HG02588 (cell line): ENCODE data around the gene TBX15.
"Not testable (repeated sequence)": the region's sequence is repeated elsewhere in the genome, so short reads cannot be mapped to it uniquely, and the experiment has no call there.

Experiments used
- ATAC-seq: cut with Tn5 transposase; IDR thresholded peaks from one replicate; pipeline ENCODE4 v1.9.1; 2021; ENCODE audit warnings: mild to moderate bottlenecking, moderate library complexity; ENCODE audit not compliant: unreplicated experiment

The TBX15 gene

DNA sequence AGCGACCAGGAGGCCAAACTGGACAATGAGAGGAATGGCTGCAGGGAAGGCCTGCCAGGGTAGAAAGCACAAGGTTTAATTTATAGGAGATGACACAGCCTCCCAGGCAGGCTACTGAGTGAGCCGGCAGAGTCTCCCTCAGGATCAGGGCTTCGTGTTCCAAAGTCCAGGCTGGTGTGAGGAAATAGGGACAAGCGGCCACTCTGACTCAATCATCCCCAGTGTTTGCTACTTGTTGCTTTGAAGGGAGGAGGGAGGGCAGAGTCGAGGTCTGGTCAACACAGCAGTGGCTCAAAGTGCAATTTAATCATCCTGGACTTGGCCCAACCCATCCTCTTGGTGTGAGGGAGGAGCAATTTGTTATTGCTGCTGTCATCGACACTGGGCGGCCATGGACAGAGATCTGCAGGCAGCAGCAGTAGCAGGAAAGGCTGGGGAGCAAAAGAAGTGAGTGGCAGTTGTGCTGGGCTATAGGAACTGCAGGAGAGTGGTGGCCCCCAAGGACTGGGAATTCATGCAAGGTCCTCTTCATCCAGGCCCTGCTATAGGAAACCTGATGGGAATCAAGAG is 27.5 kb downstream of the TBX15 start:
- ATAC-seq: no peak

DNA sequence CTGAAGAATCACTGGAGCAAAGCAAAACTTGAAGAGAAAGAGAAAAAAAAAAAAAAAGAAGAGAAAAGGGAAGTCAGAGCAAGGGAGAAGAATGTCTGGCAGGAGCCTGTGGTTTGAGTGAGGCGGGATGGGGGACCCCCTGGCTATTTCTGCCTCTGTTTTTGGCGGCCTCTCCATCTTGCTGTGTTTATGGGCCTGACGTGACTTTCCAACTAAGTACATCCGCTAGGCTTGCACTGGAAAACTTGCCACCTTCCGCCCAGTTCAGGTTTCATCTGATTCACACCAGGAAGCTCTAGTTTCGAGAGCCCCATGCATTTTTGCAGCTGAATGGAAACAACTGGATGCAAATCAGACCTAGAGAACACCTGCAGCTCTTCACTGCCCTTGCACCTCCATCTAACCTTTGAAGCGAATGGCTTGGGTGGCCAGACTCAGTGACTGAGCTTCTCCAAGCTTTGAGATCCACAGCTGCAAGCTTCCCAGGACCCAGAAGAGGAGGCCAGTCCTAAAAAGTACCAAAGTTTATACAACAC is 28.0 kb downstream of the TBX15 start:
- ATAC-seq: peak; percentile 90

DNA sequence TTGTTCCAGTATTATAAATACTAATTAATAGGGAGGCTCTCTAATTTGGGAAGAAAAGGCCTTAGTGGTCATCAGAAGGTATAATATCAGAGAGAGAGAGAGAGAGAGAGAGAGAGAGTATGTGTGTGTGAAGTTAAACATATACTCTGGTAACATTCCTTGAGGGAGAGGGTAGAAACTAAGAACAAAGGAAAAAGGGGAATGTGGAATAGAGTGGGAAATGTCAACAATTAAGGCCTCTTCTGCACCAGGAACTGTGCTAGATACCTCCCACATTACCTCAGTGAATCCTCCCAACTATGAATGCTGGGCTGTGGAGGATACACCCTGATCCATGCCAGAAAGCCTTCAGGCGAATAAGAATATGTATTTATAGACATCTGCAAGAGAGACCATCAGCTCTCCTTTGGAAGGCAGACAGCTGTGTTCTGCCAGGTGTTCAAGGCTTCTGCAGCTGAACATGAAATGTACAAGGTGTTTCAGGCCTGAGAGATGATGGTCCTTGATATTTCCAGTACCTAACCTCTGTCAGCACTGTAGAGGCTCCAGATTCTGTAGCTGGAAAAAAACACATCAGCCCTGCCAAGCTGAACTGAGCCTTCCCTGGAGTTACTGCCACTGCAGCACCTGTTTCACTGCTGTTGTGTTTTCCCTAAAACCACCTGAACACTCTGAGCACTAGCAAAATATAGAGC is 29.1 kb downstream of the TBX15 start:
- no peak for ATAC-seq

DNA sequence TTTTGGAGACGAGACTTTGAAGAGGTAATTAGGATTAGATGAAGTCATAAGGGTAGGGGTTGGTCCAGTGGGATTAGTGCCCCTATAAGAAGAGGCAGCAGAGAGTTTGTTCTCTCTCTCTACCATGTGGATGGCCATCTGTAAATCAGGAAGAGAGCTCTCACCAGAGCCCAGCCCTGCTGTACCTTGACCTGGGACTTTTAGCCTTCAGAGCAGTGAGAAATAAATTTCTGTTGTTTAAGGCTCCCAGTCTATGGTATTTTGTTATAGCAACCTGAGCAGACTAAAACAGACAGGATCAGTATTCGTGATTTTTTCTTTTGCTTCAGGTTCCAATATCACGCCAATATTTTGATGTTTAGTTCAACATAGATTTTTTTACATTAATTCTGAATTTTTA is 30.0 kb downstream of the TBX15 start:
- ATAC-seq: no peak

DNA sequence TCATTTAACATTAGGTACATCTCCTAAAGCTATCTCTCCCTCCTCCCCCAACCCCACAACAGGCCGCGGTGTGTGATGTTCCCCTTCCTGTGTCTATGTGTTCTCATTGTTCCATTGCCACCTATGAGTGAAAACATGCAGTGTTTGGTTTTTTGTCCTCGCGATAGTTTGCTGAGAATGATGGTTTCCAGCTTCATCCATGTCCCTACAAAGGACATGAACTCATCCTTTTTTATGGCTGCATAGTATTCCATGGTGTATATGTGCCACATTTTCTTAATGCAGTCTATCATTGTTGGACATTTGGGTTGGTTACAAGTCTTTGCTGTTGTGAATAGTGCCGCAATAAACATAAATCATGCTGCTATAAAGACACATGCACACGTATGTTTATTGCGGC is 30.6 kb downstream of the TBX15 start:
- ATAC-seq: not testable (repeated sequence)

DNA sequence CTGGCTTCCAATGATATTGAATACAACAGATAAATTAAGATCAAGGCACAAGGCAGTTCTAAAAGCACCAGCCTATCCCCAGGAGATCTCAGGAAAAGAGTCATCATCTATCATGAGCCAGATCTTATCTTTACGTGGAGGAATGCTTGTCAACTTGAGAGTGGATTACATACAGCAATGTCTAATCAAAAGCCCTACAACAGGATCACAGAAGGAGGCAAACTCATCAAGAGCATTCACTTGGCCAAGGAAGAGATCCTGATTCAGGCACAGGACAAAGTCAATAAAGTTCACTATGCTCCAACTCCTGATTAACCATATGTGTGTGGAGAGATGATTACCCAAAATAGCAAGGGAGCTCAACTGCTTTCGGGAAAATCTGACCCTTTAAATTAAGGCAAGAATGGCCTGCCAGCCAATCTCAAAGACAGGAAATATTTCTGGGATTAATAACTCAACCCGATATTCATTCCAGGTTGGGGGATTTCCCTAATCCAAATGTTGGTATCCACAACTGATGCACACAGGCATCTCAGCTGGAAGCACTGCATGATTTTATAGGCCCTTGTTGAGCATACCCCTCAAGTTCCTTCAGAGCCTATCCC is 33.7 kb downstream of the TBX15 start:
- ATAC-seq: no peak

DNA sequence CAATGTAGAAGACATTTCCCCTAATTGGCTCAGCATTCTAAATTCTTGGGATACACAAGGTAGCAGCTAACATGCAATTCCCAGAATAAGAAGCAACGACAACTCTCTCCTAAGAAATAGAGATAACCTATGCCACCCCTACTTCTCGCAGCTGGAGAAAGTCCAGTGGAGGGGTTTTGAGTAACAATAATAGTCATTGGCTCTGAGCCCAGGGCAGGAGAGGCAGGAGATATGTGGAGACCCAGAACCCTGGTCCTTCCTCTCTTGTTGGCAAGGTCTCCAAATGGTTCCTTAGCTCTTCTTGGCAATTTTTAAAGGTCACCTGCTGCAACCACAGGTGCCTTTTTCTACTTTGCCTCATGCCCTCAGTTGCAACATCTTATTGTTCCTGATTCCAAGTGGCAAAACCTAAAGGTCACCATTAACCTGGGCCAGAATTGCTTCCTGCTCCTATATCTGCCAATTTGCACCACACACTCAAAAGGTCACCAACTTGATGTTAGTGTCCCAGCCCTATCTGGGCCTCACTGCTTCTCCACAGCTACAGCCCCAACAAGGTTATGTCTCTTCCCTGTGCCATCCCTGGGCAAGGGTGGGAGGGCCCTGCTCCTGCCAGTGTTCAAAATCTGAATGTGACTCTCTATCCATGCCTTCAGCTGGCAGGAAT is 36.7 kb downstream of the TBX15 start:
- ATAC-seq: no peak

DNA sequence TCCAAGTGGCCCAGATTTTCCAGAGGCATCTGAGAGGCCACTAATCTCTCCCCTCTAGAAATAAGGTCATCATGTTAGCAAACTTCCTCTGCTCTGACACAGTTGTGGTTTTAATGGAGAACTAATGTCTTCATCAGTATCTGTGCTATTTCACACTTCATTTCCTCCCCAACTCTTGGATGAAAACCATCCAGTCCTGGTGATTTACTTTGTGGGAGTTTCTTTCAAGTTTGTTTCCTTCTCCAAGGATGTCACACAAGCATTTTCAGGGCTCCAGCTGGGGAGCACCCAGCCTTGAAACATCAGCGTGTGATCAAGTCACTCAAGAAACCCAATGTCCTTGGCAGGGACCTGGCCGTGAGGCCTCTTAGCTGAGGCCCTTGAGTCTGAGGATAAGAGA is 38.8 kb downstream of the TBX15 start:
- no peak for ATAC-seq

DNA sequence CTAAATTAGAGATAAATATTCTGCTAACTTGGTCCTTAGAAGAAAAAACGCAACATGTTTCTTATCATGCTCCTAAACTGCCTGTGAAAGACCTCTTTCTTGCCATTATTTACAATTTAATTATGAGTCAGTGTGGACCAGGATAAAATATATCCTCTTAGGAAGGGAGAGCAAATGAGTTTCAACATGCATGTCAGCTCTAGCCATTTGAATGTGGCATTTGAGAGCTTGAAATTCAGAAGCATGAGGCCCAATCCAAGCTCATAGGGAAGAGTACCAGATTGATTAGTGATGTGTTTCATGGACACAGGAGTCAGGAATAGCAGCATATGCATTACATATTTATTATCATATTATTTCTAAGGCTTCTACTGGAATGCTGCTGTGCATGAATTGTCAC is 39.3 kb downstream of the TBX15 start:
- ATAC-seq: no peak

DNA sequence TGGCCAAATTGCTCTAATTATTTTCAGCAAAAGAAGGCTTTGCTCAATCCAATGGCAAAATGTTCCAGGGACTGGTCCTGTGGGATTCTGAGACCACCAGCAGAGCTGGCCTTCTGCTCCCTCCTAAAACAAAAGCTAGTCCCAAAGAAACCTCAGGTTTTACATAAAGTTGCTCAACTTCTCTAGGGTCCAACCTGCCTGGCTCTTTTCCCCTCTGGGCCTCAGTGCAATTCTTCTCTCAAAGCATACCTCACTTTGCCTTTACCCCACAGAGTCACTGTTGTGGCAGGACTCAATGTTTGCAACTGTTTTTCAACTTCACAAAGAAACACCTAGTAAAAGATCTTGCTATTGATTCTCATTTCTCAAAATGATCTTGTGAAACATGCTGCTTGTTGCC is 39.8 kb downstream of the TBX15 start:
- ATAC-seq: no peak

DNA sequence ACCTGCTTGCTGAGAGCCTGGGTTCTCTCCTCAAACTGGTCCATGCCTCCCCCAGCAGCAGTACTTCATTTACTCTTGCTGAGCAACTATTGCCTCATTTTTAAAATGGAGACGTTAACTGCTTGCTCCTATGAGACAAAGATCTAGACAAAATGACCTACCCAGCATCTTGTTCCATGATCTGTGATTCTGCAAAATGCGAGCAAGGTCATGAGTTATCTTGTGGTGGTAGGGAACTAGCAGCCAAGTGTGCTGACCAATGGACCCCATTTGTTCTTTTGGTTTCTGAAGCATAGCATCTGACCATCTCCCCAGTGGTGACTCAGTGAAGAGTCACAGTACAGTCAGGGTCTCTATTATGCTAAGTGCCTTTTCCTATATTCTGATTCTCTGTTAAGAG is 40.4 kb downstream of the TBX15 start:
- no peak for ATAC-seq

DNA sequence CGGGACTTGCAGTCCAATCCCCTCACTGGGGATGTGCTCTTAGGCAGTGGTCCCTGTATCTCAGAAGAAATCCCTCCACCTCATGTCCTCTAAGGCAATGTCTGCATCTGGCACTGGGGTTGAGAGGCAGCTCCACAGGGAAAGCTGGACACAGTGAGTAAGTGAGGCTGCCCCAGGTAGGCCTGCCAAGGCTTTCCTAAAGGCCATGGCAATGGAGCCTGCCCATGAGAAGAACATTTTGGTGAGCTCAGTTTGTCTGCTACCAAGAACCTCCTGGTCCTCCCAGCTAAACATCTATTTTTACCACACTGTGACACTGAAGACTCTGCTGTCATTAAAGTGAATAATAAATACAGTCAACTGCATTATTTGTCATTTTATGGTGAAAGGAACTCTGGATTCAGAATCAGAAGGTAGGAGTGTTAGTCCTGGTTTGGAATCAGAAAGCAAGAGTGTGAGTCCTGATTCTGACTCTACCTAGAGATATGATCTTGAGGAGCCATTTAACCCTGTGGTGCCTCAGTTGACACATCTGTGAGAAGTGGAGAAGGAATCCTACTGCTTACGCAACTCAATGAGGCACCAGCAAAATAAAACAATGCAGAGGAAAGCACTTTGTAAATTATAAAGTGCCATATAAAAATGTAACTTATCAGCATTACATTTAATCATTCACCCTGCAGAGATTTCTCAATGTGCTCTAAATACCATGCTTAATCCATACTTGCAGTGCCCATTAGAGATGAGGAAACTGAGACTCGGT is 41.0 kb downstream of the TBX15 start:
- no peak for ATAC-seq

DNA sequence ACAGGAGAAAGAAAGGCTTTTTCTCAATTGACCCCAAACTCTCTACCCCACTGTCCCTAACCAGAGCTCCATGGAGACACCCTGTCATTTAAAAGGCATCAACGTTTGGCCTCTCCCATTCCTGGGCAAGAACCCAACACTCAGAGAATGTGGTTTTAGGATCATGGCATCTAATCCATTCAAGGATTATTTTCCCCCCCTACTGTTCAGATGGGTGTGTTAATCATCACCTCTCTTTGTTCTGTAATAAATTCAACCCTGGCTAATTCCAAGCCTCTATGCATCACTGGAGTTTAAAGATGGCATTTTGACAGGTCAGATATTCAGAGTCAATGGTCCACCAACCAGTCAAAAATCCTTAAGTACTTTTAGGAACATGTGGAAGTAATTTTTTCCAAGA is 42.7 kb downstream of the TBX15 start:
- no peak for ATAC-seq

DNA sequence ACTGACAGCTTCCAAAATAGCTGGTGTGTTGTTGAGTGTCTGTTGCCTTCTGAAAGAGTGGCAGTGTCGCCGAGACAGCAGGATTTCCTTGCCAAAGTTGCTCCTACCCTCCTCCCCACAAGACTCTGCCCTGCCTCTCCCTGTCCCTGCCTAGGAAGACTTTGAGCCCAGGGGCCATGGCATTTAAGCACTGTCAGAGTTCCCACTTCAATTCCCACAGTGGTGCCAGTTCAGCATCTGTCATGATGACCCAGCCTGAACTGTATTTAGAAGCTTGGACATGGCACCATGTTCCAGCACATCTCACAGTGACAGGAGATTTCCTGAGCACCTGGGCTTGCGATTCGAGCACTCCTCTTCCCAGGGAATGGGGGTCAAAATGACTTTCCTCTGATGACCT is 43.6 kb downstream of the TBX15 start:
- no peak for ATAC-seq

DNA sequence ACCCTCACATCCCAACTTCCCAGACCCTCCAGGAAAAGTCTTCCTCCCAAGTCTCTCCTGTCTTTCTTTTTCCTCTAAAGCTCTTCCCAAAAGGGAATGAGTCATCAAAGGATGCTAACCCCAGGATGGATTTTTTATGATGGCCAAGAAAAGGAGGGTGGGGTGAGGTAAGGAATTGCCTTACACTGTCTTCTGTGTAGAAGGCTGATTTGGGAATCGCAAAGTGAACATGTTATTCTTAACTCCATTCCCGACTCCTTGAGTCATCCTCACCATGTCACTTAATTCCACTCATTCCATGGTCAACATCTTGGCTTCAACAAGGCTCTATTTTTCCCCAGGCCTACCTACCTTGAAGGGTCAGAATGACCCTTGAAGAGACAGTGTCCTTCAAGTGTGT is 44.0 kb downstream of the TBX15 start:
- no peak for ATAC-seq

DNA sequence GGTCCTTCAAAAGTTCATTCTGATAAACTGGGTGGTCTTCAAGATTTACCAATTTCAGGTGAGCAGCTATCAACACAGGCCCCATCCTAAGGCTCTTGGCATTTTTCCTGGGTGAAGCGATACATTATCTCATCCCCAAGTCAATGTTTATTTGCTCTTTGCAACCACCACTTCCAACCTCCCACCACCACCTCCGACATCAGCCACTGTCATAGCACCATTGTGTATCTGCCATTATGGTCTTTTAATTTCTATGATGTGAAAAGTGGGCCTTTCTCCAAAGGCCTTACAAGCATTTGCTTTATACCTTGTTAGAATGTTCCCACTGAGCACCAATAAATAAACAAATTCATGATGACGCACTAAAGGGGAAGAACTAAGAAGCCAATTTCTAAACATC is 47.2 kb downstream of the TBX15 start:
- ATAC-seq: no peak

DNA sequence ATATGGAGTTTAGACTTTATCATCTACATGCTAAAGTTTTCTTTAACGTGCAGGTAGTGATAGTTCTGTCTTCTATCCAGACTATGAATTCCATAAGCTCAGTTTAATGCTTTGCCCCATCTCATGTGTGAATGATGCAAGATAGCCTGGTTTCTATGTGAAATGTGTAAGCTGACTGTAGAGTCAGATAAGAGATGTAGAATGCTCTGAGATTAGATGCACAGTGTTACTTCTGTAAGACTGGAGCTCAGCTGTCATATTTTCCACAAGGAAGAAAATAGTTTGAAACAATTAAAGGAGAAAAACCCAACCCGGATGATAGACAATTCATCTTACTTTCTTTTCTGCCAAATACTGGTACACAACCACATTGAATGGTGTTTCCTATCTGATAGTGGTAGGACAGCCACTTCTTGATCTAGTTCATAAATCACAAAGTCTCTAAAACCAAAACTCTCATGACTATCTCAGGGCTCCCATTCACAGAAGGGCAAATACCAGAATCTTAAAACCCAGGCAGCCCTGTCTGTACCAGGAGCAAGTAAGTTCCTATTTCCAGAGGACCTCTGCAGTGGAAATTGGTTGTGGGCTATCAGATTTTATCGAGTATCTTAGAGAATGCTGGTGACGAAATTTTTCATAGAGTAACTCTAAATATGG is 50.6 kb downstream of the TBX15 start:
- no peak for ATAC-seq

DNA sequence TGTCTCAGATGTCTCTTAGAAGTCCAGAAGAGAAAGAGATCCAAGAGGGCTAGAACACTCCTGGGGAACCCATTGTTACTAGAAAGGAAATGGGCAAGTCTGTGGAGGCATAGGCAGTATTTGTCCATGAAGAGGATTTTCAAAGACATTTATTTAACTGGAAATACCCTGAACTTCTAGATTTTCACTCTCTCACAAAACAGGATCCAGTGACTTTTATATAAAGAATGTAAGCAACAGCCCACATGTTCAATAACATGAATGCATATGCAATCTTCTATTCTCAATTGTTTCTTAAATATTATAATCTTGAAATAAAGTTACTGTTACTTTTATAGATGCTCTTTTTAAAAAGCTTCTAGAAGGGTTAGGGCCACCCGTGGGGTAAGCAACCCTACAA is 53.4 kb downstream of the TBX15 start:
- ATAC-seq: no peak

DNA sequence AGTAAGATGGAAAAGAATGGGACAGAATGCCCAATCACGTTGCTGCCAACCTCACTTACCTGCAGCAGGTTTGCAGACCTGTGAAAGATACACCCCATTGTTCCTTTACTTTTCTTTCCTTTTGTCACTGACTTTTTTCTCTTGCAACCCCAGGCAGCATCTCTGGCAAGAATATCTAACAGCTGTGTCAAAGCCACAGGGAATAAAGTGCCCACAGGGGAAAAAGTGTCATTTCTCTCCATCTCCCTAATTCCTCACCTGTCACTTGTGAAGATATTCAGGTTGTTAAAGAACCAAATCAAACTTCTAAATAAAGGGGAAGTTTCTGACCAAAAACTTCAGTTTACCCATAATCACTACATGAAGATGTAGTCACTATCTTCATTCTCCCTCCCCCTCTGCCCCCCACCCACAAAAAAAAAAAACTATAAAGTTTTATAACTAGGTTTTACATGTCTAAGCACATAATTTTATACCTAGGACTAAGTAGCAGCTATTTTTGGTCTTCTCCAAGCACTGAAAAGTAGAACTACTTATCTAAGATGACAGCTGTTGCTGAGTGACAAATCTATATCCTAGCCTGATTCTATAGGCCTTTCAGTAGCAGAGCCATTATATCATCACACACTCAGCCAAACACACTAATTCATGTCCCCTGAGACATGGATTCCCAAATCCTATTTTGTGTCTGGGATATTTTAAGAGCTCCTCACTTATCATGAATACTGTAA is 54.9 kb downstream of the TBX15 start:
- no peak for ATAC-seq

DNA sequence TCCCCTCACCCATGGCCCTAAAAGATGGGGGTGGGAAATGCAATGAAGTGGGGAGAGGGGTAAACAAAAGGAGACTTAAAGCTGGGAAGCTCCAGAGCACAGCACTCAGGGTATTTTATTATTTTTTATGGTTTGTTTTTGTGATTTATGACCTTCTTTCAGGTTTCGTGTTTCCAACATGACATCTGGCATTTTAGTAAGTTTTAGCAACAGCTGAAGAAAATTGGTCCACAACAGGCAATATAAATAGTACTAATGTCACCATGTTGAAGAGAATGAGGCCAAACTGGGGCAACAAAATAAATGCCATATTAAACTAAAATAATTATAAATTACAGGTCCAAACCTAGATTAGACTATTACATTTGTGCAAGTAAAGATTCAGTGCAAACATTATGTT is 56.3 kb downstream of the TBX15 start:
- no peak for ATAC-seq
